ENCODE data around the gene TMEM41B. TPM values are rescaled to one million over a fixed set of nuclear protein-coding genes. Genes with fewer than 3 reads are reported as not detected.
"Not testable (repeated sequence)": the region's sequence is repeated elsewhere in the genome, so short reads cannot be mapped to it uniquely, and the experiment has no call there.

TMEM41B gene
- 10 to 100 TPM; 29.0 to 55.6 (median 42.7) TPM for total RNA-seq
- 38.0 TPM for total RNA-seq (2013)
- 26.2 to 96.3 (median 47.9) reads per million in 29 experiments for total RNA-seq

GRCh38 chr11:9314291-9315077 is at the start of gene TMEM41B:
TMEM41B (minus strand) TSS chr11:9314593; CDS start chr11:9314441, 152 bp downstream.
- Mint-ChIP-seq H3K27ac (peak within 1 kb of the TSS; percentile 99), H3K36me3 (peaks cover 10% of the 10 kb centered on the region), H3K9me3 (no peaks in the 10 kb centered on the region), H3K27me3 (peaks cover 8 to 16% of the 10 kb centered on the region in 2 donors), H3K4me1 (peaks cover 37 to 46% (median 40%) of the 10 kb centered on the region in 3 donors), H3K4me3 (peak within 1 kb of the TSS; percentile 94 to 100 (median 99))
- Histone ChIP-seq H3K27me3 (replicated peaks in 1 of 2; ENCODE audit: control insufficient read depth in 2 of 2, extremely low read depth in 1 of 2, insufficient read depth in 2 of 2, low read length in 1 of 2) (peaks cover 0 to 5% of the 10 kb centered on the region in 2 experiments), H3K9me3 (no peaks in the 10 kb centered on the region), H3K4me3 (ENCODE audit: control insufficient read depth in 1 of 2, extremely low read depth in 1 of 2, low read length in 1 of 2) (peak within 1 kb of the TSS; percentile 92 to 95), H3K4me1 (ENCODE audit: control insufficient read depth in 1 of 2, extremely low read depth in 1 of 2, insufficient read depth in 2 of 2, low read length in 2 of 2) (peaks cover 15 to 26% of the 10 kb centered on the region in 2 experiments), H3K36me3 (ENCODE audit: control insufficient read depth in 2 of 2, extremely low read depth in 1 of 2, insufficient read depth in 1 of 2, low read length in 1 of 2) (no peaks in the 10 kb centered on the region), H3K27ac (ENCODE audit: low read length) (peak within 1 kb of the TSS; percentile 85)
- under 1% methylated on average over 69 of the region's 71 CpGs for WGBS (ENCODE audit: insufficient coverage)
- ChIA-PET POLR2A (interaction anchor here (0.6 to 1.4 kb wide), 5 partner anchors 50 to 158 kb away, joined by 3 to 6 read pairs (median 3); partner anchors contain the start of gene DENND5A (in 1 of the 2)), CTCF (interaction anchor here (0.5 to 1.1 kb wide), 6 partner anchors 20 to 344 kb away, joined by 4 to 5 read pairs (median 4); no protein-coding TSS in a partner anchor)
- ATAC-seq (replicated peaks in 1 of 4) (peak; percentile 96 to 99 (median 96)), DNase-seq (peak; percentile 98 to 100 (median 100))

- H3K27me3 ChIP-seq (replicated peaks in 1 of 2; ENCODE audit: control insufficient read depth in 2 of 2, extremely low read depth in 1 of 2, insufficient read depth in 2 of 2, low read length in 1 of 2), result no peaks in the 10 kb centered on the region
- no peak for DNase-seq
- Mint-ChIP-seq H3K27me3 (no peaks in the 10 kb centered on the region), H3K4me1 (peaks cover 0 to 29% (median 23%) of the 10 kb centered on the region in 3 donors), H3K4me3 (no peak overlapping the region), H3K9me3 (no peaks in the 10 kb centered on the region), H3K36me3 (no peaks in the 10 kb centered on the region), H3K27ac (peak overlapping the region; percentile 87 to 88)
- H3K36me3 ChIP-seq (ENCODE audit: control insufficient read depth in 2 of 2, extremely low read depth in 1 of 2, insufficient read depth in 1 of 2, low read length in 1 of 2), result no peaks in the 10 kb centered on the region
- H3K4me1 ChIP-seq (ENCODE audit: control insufficient read depth in 1 of 2, extremely low read depth in 1 of 2, insufficient read depth in 2 of 2, low read length in 2 of 2), result peaks cover 4 to 13% of the 10 kb centered on the region in 2 experiments
- CTCF ChIA-PET, result interaction anchor here in 1 of 2 donors (0.6 kb wide), 1 partner anchor 52 kb away, joined by 3 read pairs; no protein-coding TSS in a partner anchor
- H3K27ac ChIP-seq (ENCODE audit: low read length), result peak overlapping the region; percentile 83
- H3K9me3 ChIP-seq, result no peaks in the 10 kb centered on the region
- 29% methylated on average over 1 of the region's 2 CpGs for WGBS (ENCODE audit: insufficient coverage)
- ATAC-seq (replicated peaks in 1 of 4), result no peak
- POLR2A ChIA-PET, result interaction anchor here in 1 of 2 donors (0.6 kb wide), 1 partner anchor 646 kb away, joined by 4 read pairs; no protein-coding TSS in a partner anchor
- H3K4me3 ChIP-seq (ENCODE audit: control insufficient read depth in 1 of 2, extremely low read depth in 1 of 2, low read length in 1 of 2), result no peak overlapping the region
These were observed 48.0 kb upstream of the TMEM41B start for GRCh38 chr11:9362393-9362863.

- peaks cover 0 to 29% (median 23%) of the 10 kb centered on the region in 3 donors for H3K4me1 Mint-ChIP-seq
- H3K27ac ChIP-seq (ENCODE audit: low read length); POLR2A ChIA-PET; H3K36me3 Mint-ChIP-seq; H3K36me3 ChIP-seq (ENCODE audit: control insufficient read depth in 2 of 2, extremely low read depth in 1 of 2, insufficient read depth in 1 of 2, low read length in 1 of 2); H3K4me3 Mint-ChIP-seq; DNase-seq; CTCF ChIA-PET; ATAC-seq (replicated peaks in 1 of 4); H3K9me3 Mint-ChIP-seq; H3K4me3 ChIP-seq (ENCODE audit: control insufficient read depth in 1 of 2, extremely low read depth in 1 of 2, low read length in 1 of 2); H3K27me3 ChIP-seq (replicated peaks in 1 of 2; ENCODE audit: control insufficient read depth in 2 of 2, extremely low read depth in 1 of 2, insufficient read depth in 2 of 2, low read length in 1 of 2); H3K27me3 Mint-ChIP-seq; H3K27ac Mint-ChIP-seq; H3K9me3 ChIP-seq: not testable (repeated sequence)
- peaks cover 4 to 13% of the 10 kb centered on the region in 2 experiments for H3K4me1 ChIP-seq (ENCODE audit: control insufficient read depth in 1 of 2, extremely low read depth in 1 of 2, insufficient read depth in 2 of 2, low read length in 2 of 2)
- 90% methylated on average over 2 of the region's 13 CpGs for WGBS (ENCODE audit: insufficient coverage)
These were observed 46.6 kb upstream of the TMEM41B start for GRCh38 chr11:9360862-9361622.

- no peaks in the 10 kb centered on the region for H3K4me1 ChIP-seq (ENCODE audit: control insufficient read depth in 1 of 2, extremely low read depth in 1 of 2, insufficient read depth in 2 of 2, low read length in 2 of 2)
- H3K36me3 Mint-ChIP-seq, result no peaks in the 10 kb centered on the region
- no peak overlapping the region for H3K27ac ChIP-seq (ENCODE audit: low read length)
- H3K4me1 Mint-ChIP-seq, result peaks cover 0 to 5% (median 4%) of the 10 kb centered on the region in 3 donors
- no peaks in the 10 kb centered on the region for H3K9me3 ChIP-seq
- no peaks in the 10 kb centered on the region for H3K9me3 Mint-ChIP-seq
- no peak overlapping the region for H3K4me3 Mint-ChIP-seq
- WGBS (ENCODE audit: insufficient coverage), result 90% methylated on average over 4 of the region's 4 CpGs
- no peaks in the 10 kb centered on the region for H3K27me3 ChIP-seq (replicated peaks in 1 of 2; ENCODE audit: control insufficient read depth in 2 of 2, extremely low read depth in 1 of 2, insufficient read depth in 2 of 2, low read length in 1 of 2)
- no peaks in the 10 kb centered on the region for H3K36me3 ChIP-seq (ENCODE audit: control insufficient read depth in 2 of 2, extremely low read depth in 1 of 2, insufficient read depth in 1 of 2, low read length in 1 of 2)
- H3K27me3 Mint-ChIP-seq, result no peaks in the 10 kb centered on the region
- no peak overlapping the region for H3K4me3 ChIP-seq (ENCODE audit: control insufficient read depth in 1 of 2, extremely low read depth in 1 of 2, low read length in 1 of 2)
- no peak overlapping the region for H3K27ac Mint-ChIP-seq
- ChIA-PET POLR2A (interaction anchor here in 1 of 2 donors (0.6 kb wide), 2 partner anchors 38 to 59 kb away, joined by 3 to 7 read pairs; no protein-coding TSS in a partner anchor), CTCF (no interaction called here)
- no peak for DNase-seq
- ATAC-seq (replicated peaks in 1 of 4), result no peak
These were observed 42.6 kb upstream of the TMEM41B start for GRCh38 chr11:9357041-9357440.

GRCh38 chr11:9351321-9351881 is 37.0 kb upstream of the TMEM41B start:
- Histone ChIP-seq H3K4me3 (ENCODE audit: control insufficient read depth in 1 of 2, extremely low read depth in 1 of 2, low read length in 1 of 2) (no peak overlapping the region), H3K9me3 (no peaks in the 10 kb centered on the region), H3K36me3 (ENCODE audit: control insufficient read depth in 2 of 2, extremely low read depth in 1 of 2, insufficient read depth in 1 of 2, low read length in 1 of 2) (no peaks in the 10 kb centered on the region), H3K4me1 (ENCODE audit: control insufficient read depth in 1 of 2, extremely low read depth in 1 of 2, insufficient read depth in 2 of 2, low read length in 2 of 2) (peaks cover 3 to 10% of the 10 kb centered on the region in 2 experiments), H3K27me3 (replicated peaks in 1 of 2; ENCODE audit: control insufficient read depth in 2 of 2, extremely low read depth in 1 of 2, insufficient read depth in 2 of 2, low read length in 1 of 2) (peaks cover 0 to 3% of the 10 kb centered on the region in 2 experiments), H3K27ac (ENCODE audit: low read length) (no peak overlapping the region)
- Mint-ChIP-seq H3K36me3 (peaks cover 3% of the 10 kb centered on the region), H3K27ac (no peak overlapping the region), H3K9me3 (no peaks in the 10 kb centered on the region), H3K27me3 (peaks cover 0 to 3% of the 10 kb centered on the region in 2 donors), H3K4me3 (no peak overlapping the region), H3K4me1 (peaks cover 12 to 21% (median 13%) of the 10 kb centered on the region in 3 donors)
- ChIA-PET CTCF (interaction anchor here (0.7 kb wide), 2 partner anchors 151 to 164 kb away, joined by 5 to 6 read pairs; no protein-coding TSS in a partner anchor), POLR2A (no interaction called here)
- WGBS (ENCODE audit: insufficient coverage), result 85% methylated on average over 5 of the region's 6 CpGs
- no peak for DNase-seq
- ATAC-seq (replicated peaks in 1 of 4), result no peak
